GM19463 (cell line): ENCODE measurements around the gene FOXP1.

Source experiments
- ATAC-seq: cut with Tn5 transposase; IDR thresholded peaks from one replicate; pipeline ENCODE4 v1.9.1; 2021; ENCODE audit warnings: mild to moderate bottlenecking, moderate library complexity; ENCODE audit not compliant: unreplicated experiment

FOXP1 gene

DNA sequence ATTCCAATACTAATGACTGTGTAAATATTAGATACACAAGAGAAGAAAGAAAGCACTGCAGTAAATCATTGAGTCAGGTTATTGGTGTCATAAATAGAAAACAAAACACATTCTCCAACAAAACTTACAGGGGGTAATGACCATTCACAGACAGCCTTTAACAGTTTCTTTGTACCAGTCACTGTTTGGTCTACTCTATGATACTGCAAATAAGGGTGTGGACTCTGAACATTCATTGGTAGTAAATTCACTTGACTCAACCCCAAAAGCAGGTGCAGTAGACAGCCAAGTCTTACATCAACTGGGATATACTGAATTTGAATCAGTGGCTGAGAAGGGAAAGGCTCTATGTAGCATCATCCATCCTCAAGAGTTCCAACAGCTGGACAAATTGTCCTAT lies 463.5 kb downstream of the FOXP1 start:
- no peak for ATAC-seq

DNA sequence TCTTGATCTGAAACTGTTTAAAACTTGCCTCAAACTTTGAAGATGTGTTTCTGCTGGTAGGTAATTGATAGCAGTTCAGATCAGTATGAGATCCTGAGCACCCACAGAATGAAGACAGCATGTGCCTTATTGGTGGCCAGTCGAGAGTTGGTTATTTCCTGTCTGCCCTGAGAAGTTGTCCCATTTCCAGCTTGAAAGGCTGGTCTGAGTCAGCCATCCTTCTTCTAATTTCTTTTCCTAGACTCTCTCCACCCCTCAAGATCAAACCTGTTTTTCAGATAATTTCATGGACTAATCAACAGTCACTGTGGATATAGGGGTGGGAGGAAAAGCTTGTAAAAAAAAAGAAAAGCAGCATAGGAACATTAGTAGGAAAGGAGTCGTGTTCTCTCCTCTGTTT lies 464.4 kb downstream of the FOXP1 start:
- ATAC-seq: no peak

DNA sequence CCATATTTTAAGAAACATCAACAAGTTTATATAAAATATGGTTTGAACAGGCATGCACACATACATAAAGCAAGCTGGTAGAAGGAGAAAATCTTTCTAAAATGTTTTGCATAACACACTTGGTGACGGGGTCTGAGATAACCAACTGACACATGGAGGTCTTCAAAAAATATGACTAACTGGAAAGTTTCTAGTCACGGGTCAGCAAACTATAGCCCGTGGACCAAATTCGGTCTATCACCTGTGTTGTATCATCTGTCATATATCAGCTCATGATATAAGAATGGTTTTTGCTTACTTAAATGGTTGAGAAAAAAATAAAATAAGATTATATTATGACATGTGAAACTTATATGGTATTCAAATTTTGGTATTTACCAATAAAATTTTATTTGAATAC lies 465.1 kb downstream of the FOXP1 start:
- no peak for ATAC-seq

DNA sequence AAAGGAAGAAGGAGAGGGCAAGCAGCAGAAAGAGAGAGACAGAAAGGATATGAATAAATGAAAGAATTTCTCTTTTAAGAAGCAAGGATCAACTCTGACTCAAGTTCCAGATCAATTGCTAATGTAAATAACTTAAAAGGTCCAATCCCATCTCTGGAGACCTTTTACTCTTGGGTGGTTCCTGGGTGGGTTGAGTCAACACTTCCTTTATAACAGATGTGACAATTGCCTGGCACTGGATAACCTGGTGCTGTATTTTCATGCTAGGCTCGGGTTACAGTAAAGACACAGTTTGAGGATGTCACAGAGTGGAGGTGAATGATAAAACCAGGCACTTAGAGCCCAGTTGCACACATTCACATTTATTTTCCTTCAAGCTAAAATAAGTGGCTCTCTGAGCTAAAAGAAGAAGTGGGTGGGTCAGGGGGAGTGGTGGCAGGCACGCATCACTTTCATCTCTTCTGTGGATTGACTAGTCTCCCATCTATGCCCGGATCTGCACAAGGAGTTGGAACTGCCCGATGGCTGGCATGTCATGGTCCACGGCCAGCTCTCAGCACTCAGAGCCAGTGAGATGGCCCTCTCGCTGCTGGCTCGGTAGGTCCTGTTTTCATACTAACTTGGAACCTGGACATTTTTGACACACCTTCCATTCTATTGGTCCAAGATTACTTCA lies 465.8 kb downstream of the FOXP1 start:
- no peak for ATAC-seq

DNA sequence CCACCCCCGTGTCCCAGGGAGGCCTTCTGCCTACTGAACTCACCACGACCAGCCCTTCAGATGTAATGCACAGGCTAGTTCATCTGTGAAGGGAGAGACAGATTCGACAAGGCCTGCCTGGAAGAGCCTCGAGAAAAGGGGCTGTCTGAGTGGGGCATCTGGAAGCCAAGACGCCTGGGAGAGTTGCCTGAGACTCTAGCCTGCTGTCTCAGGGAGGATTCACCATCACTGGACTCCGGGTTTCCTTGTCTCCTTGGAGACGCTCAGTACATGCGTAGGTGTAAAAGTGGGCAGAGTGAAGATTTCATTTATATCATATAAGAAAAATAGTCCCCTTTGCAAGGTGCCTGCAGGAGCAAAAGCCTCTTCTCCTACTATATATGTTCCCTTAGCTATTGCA lies 468.9 kb downstream of the FOXP1 start:
- no peak for ATAC-seq

DNA sequence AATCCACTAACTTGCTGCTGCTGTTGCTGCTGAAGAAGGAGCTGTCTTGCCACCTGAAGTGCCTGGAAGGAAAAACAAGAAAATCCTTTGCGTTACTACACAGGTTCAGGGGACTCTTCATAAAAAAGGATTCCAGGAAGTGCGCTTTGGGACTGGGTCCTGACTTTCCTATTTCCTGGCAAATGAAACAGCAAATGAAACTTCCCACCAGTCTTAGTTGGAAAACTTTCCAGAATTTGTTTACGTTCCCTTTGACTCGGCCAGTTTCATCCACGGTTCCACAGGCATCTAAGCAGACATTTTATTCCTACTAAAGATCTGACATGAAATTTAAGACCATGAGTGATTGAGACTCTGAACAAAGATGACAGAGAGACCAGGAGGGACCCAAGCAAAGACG lies 471.0 kb downstream of the FOXP1 start:
- ATAC-seq: no peak

DNA sequence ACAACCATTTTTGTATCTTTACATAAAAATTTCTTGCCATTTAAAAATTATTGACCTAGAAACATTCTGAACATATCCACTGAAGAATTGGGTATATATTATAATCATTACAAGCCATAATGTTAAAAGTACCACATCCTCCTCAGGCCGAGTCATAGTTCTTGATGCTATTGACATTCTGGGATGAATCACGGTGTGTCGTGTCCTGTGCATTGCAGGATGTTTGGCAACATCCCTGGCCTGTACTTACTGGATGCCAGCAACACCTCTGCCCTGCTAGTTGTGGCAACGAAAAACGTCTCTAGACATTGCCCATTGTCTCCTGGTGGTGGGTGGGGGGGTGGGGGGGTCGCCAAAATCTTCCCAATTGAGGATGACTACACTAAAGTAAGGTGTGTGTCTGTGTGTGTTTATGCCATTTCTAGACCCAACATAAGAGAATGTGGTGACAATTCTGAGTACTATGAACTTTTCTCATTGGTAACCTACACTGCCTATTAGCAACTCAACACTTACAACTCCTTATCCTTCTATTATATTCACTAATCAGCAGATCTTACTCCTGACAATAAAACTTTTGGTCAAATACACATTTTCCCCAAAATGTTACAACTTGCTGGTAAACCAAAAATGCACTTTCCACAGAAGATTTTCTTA lies 471.6 kb downstream of the FOXP1 start:
- ATAC-seq: no peak

DNA sequence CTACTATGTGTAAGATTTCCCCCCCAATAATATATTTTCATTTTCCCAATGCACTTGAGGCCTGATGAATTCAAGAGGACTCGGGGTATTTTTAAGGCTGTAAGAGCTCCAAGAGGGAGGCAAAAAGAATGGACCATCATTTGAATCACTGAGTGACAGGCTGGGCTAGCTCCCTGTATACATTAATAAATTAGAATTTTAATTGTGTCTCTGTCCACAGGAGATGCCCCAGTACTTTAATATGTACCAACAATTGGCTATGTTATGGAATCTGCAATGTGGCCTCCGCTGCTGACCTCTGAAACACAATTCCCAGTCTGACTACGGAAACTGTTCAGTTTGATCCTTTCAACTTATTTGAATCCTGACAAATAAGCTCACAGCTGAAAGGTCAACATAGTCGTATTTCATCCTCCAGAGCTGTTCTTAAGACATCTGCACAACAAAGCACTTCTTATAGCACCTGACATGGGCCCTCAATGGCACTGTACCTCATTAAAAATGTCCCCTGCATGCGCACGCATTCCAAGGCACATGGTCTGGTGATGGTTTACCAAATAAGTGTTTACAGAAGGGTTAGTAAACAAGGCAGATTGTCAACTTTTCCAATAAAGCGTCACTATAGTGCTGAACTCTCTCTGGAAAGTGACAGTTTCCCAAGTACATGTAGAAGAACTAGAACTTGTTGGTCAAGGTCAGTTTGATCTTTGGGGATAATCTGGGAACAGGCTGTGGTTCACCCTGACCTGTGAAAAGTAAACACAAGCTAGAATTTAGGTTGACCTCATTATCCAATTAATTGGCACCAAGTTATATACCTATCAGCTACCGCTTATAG lies 472.9 kb downstream of the FOXP1 start:
- ATAC-seq: no peak

DNA sequence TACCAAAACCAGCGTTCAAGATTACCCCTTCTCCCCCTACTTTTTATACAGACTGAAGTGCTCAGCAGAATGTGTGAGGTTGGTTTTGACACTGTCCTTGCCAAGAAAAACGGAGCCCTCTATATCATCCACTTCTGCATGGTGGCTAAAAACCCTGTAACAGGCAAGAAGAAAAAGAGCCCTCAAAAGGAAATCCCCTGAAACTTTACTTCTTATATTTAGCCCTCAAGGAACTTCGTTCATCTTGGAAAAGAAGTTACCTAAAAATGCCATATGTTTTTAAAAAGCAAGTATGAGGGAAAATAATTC lies 473.6 kb downstream of the FOXP1 start:
- no peak for ATAC-seq

DNA sequence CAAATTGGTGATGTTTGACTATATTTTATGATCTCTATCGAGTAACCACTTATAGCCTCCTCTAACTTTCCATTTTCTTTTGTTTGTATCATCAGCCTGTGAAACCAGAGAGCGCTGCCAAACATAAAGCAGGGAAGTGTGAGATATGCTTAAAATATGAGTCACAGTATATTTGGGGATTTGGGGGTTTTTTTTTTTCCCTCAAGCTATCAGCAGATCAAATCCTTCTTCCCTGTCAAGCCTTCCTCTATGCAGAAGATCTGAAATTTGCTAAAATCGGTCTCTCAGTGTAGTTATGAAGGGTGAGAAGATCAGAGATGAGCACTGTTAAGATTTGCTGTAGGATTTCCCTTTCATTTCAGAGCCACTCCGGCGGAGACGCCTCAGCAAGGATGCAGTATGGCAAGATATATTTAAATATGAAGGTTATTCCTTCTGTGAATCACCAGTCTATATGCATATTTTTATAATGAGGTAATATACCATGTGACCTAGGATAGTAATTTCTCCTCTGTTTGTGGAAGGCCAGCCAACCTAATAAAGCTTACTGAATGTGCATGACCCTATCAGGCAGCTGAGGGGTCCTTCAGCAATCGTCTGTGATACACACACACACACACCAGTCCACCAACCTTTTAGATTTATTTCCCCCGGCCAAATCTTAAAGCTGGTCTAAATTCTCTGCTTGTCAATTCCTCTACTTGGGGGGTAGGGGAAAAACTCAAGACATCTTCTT lies 474.1 kb downstream of the FOXP1 start:
- no peak for ATAC-seq

DNA sequence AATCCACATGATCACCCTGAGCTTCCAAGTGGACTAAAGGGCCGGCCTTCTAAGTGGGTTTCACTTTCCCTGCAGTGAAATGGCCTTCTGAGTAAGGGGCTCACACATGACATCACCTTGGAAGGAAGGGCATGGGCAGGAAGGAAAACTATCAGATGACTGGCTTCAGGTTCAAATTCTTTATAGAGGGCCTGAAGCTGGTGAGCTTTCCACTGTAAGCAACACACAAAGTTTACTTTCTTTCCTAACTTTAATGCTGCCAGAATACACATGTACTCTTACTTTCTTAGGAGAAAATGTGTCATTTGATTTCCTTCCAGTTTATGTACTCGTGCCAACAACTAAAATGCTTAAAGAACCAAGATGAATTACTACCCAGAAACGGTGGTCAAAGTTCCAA lies 475.6 kb downstream of the FOXP1 start:
- ATAC-seq: no peak

DNA sequence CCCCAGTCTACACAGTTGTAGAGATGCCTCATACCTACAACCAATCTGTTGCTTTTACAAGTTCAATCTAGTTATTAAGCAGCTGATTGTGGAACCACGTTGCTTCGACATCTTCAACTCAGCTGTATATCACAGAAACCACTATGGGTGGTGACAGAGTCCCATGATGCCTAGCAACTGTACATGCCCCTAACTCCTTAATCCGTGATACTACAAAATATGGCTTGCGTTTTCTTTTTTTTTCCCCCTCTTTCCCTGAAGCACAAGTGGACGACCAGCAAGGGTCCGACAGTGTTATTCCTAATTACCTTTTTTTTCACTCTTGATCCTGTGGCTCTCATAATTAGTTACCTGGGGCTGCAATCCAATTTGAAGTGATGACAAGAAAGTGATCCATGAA lies 478.6 kb downstream of the FOXP1 start:
- no peak for ATAC-seq

DNA sequence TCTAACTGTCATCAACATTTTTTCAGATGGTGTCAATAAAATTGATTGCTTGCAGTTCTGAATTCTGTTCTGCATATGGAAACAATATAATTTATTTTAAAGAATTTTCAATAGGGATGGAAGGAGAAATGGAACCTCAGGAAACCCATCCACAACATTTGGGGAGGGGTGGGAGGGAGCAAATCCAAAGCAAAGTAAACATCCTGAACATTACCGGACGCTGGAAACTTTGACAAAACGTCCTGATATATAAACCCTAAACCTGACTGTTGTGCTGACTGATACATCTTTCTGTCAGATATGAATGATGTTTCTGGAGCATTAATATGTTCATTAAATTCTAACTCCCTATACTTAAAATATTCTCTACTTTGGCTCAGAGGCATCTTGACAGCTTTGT lies 479.0 kb downstream of the FOXP1 start:
- no peak for ATAC-seq

DNA sequence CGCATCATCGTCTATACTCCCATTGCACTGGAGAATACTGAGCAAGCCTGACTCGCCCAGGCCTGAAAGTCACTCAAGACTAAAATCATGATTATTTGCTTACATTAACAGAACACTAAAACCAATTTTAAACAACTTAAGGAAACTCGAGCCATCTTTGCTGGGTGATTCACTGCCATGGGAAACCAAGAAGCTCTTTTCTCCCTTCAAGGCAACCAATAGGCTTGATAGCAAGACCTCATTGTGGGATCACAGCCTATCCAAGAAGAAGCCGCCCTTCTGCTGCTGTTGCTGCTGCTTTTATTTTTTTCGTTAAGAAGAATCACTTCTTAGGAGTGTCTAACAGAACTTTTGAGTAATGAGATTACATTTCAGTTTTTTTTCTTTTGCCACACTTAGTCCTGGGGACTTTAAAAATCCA lies 479.4 kb downstream of the FOXP1 start:
- no peak for ATAC-seq

DNA sequence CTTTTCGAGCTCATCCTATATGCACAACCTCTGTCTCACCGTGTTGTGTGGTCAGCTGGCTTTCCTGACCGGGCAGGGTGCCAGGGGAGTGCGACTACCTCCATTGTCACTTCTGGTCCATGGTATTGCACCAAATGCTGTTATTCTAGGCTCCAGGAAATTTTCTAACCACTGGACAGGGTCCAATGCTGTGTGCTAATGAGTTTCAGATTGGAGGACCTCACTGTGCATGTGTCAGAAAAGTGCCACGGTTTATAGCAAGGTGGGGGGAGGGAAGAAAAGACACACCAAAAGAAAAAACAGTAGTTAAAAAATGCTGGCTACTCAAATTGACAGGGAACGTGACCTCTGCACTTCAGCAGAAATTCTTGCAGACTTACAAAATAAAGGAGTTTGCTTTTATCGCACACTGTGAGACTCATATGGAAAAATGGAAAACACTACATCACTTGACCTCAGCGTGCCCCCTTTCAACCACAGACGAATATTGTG lies 480.1 kb downstream of the FOXP1 start:
- ATAC-seq: no peak

DNA sequence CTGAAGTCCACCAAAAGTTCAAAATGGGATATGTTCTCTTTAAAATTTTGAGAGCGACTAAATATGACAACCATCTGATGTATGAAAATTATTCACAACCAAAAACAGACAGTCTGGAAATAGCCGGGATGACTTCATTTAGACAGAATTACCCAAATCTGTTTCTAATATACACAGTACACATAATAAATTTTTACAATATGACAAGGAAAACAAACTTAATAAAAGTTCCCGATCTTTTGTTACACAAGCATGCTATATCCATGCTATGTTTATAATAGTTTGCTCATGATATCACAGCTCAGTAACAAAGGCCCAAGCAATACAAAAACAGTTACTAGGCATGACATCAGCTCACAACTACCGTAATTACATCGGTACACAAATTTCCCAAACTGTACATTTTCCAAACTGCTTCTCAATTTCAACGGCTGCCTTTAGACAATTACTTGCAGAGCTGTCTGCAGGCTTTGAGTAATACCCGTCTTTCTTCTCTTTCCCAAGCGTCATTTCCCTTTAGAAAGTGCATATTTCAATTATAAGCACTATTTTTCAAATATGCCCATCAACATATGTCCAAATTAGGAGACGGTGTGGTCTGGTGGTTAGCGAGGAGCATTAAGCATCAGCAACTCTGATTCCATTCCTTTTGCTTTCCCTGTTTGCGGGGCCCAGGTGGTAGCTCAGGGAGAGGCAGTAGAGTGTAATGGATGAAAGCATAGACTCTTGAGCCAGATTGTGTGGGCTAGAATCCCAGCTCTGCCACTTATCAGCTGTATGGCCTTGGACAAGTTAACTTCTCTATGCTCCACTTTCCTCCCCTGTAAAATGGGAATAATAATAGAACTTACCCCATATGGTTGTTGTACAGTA lies 481.2 kb downstream of the FOXP1 start:
- ATAC-seq: no peak

DNA sequence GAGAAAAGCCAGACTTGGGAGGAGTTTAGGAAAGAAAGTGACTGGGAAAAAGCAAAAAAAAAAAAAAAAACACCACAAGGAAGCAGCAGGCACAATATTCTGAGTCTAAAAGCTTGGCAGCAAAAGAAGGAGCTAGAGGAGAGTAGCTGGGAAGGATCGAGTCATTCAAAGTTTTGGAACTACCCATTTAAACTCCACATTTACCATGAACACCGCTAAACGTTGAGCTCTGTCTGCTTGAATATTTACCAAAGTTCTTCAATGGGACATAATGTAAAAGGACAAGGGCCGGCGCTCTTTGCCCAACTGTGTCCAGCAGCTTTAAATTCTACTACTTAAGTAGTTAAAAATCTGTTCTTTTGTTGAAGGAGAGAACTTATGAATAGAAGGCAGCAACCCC lies 481.9 kb downstream of the FOXP1 start:
- no peak for ATAC-seq

DNA sequence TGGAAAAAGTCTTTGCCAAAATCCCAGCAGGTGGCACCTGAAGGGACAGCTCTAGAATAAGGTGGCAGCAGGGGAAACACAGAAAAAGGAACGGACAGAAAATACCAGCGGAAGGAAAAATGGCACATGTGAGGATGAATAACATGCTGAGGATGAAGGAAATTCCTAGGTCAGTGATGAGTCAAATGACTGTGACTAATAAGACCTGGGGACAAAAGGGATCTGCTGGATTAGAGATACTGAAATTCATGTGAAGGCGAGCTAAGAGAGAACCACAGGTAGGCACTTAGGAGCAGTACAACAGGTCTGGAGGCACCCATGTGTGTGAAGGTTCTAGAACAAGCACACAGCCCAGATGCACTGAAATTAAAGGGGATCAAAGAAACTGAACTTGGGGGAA lies 482.5 kb downstream of the FOXP1 start:
- ATAC-seq: no peak

DNA sequence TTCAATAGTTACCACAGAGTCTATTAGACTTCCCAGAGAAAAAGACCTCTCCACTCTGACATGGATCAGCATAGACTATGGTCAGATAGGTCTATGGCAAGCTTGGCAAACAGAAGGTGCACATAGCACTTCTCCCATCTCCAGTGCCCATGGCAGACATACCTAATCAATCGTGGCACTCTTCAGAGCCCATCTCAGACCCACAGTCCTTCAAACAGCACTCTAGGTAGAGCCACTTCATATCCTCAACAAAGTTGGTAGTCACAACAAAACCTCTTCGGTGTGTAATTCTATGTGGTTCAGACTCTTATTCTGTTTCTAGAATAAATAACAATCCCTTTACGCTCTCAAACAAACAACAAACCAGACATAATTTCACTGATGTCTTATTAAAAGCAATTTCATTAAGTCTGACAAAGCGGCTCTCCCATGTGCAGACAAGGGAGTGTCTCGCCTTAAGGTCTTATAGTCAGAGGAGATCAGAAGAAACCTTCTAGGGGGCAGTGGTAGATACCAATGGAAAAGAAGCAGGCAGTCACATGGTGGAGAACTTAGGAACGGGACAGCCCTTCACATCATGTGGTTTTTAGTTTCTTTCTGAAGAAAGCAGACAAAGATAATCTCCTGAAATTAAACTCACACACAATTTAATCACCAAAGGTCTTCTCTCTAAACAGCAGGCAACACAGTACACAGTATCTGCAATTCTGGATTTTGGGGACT lies 483.4 kb downstream of the FOXP1 start:
- no peak for ATAC-seq

DNA sequence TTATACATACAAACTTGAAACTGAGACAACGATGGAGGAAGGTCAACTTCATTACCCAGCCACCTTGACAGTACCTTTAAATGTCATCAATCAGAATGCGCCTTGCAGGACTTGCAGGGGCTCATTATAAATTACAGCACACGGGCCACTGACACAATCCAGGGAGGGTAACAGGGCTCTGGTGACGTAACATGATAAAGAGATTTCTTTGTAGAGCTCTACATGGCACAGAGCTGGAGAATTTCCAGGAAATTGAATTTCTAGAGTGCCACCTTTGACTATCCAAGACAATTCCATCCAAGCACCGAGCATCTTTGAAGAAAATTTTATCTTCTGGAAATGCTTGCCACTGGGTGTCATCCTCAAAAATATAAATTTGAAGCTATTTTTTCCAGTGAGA lies 486.0 kb downstream of the FOXP1 start:
- ATAC-seq: no peak
